SK-N-SH treated with all-trans-retinoic acid at 6 μM for 48 hours (cell line): ENCODE results near the gene SLC10A1.

Source experiments
- ATAC-seq: fragments of 200-7000 bp; cut with Tn5 transposase; 3 replicates; pipeline ENCODE4 v1.9.1; 2020; ENCODE audit warnings: mild to moderate bottlenecking, moderate library complexity
- ARNTL ChIP-seq: fragments of 450-650 bp; formaldehyde crosslinking; IDR thresholded peaks from 2 replicates; pipeline ENCODE4 v1.5.0; 2020; ENCODE audit warnings: low read depth, mild to moderate bottlenecking, moderate library complexity, borderline replicate concordance
- BACH2 ChIP-seq: fragments of 250-450 bp; sonication (Bioruptor Pico); IDR thresholded peaks from 2 replicates; pipeline ENCODE4 v1.9.0; 2021; ENCODE audit warnings: mild to moderate bottlenecking, borderline replicate concordance
- CSDC2 ChIP-seq: fragments of 250-450 bp; sonication (Bioruptor Pico); IDR thresholded peaks from 2 replicates; pipeline ENCODE4 v1.5.0; 2020; ENCODE audit warnings: mild to moderate bottlenecking, moderate library complexity
- ESRRG ChIP-seq: fragments of 250-450 bp; sonication (Bioruptor Pico); IDR thresholded peaks from 2 replicates; pipeline ENCODE4 v1.6.1; 2021; ENCODE audit warnings: mild to moderate bottlenecking
- ISL1 ChIP-seq: fragments of 250-450 bp; sonication (Bioruptor Pico); IDR thresholded peaks from 2 replicates; pipeline ENCODE4 v2.1.2; 2022; ENCODE audit warnings: mild to moderate bottlenecking, moderate library complexity
- OSR1 ChIP-seq: fragments of 250-450 bp; sonication (Bioruptor Pico); IDR thresholded peaks from 2 replicates; pipeline ENCODE4 v1.8.0; 2022; ENCODE audit warnings: moderate library complexity, mild to moderate bottlenecking, inconsistent platforms
- PPARA ChIP-seq: fragments of 250-450 bp; sonication (Bioruptor Pico); IDR thresholded peaks from 2 replicates; pipeline ENCODE4 v1.5.0; 2020; ENCODE audit warnings: mild to moderate bottlenecking, borderline replicate concordance
- SNAI2 ChIP-seq: fragments of 250-450 bp; sonication (Bioruptor Pico); IDR thresholded peaks from 2 replicates; pipeline ENCODE4 v1.5.0; 2020; ENCODE audit warnings: mild to moderate bottlenecking, moderate library complexity
- TCF4 ChIP-seq: fragments of 250-450 bp; sonication (Bioruptor Pico); IDR thresholded peaks from 2 replicates; pipeline ENCODE4 v1.8.0; 2021; ENCODE audit warnings: mild to moderate bottlenecking, moderate library complexity, borderline replicate concordance
- TOX ChIP-seq: fragments of 250-450 bp; sonication (Bioruptor Pico); IDR thresholded peaks from 2 replicates; pipeline ENCODE4 v1.8.0; 2021; ENCODE audit warnings: mild to moderate bottlenecking, moderate library complexity, borderline replicate concordance
- ZFP3 ChIP-seq: fragments of 250-450 bp; sonication (Bioruptor Pico); IDR thresholded peaks from 2 replicates; pipeline ENCODE4 v1.5.0; 2020; ENCODE audit warnings: mild to moderate bottlenecking, moderate library complexity
- ZFP30 ChIP-seq: fragments of 450-650 bp; formaldehyde crosslinking; IDR thresholded peaks from 2 replicates; pipeline ENCODE4 v1.5.0; 2022; ENCODE audit warnings: mild to moderate bottlenecking, moderate library complexity
- ZNF565 ChIP-seq: fragments of 450-650 bp; formaldehyde crosslinking; conservative IDR thresholded peaks from 2 replicates; pipeline ENCODE4 v1.5.0; 2020; ENCODE audit warnings: low read depth, mild to moderate bottlenecking, moderate library complexity
- ZNF70 ChIP-seq: fragments of 450-650 bp; formaldehyde crosslinking; IDR thresholded peaks from 2 replicates; pipeline ENCODE4 v1.5.0; 2020; ENCODE audit warnings: mild to moderate bottlenecking, moderate library complexity
- ZNF8 ChIP-seq: fragments of 450-650 bp; formaldehyde crosslinking; IDR thresholded peaks from 2 replicates; pipeline ENCODE4 v1.5.0; 2020; ENCODE audit warnings: mild to moderate bottlenecking, moderate library complexity
- TF ChIP-seq, protein P1 (sequence below): fragments of 250-450 bp; sonication (Bioruptor Pico); IDR thresholded peaks from 2 replicates; pipeline ENCODE4 v1.5.1; 2021; ENCODE audit warnings: mild to moderate bottlenecking, moderate library complexity
- TF ChIP-seq, protein P2 (sequence below): fragments of 250-450 bp; sonication (Bioruptor Pico); IDR thresholded peaks from 2 replicates; pipeline ENCODE4 v1.5.0; 2020; ENCODE audit warnings: mild to moderate bottlenecking, moderate library complexity
- TF ChIP-seq, protein P3 (sequence below): fragments of 250-450 bp; sonication (Bioruptor Pico); IDR thresholded peaks from 2 replicates; pipeline ENCODE4 v1.5.1; 2020; ENCODE audit warnings: low read depth, mild to moderate bottlenecking, moderate library complexity
- TF ChIP-seq, protein P4 (sequence below): fragments of 250-450 bp; sonication (Bioruptor Pico); IDR thresholded peaks from 2 replicates; pipeline ENCODE4 v1.8.0; 2021; ENCODE audit warnings: low read depth, mild to moderate bottlenecking, moderate library complexity, borderline replicate concordance
- TF ChIP-seq, protein P5 (sequence below): fragments of 250-450 bp; sonication (Bioruptor Pico); IDR thresholded peaks from 2 replicates; pipeline ENCODE4 v1.8.0; 2020; ENCODE audit warnings: mild to moderate bottlenecking, moderate library complexity, borderline replicate concordance

SLC10A1 gene

DNA sequence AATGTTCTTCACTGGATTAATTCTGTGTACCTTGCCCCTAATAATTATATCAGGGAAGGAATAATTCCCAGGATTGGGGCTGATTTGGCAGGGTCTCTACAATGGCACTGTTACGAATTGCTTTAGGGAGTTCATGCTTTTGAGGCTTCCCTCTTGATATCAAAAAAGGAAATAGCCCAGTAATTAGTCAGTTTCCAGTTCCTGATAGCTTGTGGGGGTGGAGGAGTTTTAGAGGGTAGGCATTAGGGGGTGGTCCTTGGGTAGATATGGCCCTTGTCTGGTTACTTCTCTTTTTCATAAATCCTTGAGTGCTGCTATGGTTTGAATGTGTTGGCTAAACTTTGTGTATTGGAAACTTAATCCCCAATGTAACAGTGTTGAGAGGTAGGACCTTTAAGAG lies 36.2 kb downstream of the SLC10A1 start:
- ATAC-seq, result no peak
- TF ChIP-seq CSDC2 (CRISPR knock-in tag) (no peak), OSR1 (CRISPR knock-in tag) (no peak), ISL1 (no peak), ZFP3 (CRISPR knock-in tag) (no peak), ARNTL (CRISPR knock-in tag) (no peak), BACH2 (no peak), ESRRG (CRISPR knock-in tag) (no peak), ZNF8 (CRISPR knock-in tag) (no peak)
- TF ChIP-seq, protein P1, sequence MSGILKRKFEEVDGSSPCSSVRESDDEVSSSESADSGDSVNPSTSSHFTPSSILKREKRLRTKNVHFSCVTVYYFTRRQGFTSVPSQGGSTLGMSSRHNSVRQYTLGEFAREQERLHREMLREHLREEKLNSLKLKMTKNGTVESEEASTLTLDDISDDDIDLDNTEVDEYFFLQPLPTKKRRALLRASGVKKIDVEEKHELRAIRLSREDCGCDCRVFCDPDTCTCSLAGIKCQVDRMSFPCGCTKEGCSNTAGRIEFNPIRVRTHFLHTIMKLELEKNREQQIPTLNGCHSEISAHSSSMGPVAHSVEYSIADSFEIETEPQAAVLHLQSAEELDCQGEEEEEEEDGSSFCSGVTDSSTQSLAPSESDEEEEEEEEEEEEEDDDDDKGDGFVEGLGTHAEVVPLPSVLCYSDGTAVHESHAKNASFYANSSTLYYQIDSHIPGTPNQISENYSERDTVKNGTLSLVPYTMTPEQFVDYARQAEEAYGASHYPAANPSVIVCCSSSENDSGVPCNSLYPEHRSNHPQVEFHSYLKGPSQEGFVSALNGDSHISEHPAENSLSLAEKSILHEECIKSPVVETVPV (CRISPR knock-in tag), result no peak
- TF ChIP-seq, protein P2, sequence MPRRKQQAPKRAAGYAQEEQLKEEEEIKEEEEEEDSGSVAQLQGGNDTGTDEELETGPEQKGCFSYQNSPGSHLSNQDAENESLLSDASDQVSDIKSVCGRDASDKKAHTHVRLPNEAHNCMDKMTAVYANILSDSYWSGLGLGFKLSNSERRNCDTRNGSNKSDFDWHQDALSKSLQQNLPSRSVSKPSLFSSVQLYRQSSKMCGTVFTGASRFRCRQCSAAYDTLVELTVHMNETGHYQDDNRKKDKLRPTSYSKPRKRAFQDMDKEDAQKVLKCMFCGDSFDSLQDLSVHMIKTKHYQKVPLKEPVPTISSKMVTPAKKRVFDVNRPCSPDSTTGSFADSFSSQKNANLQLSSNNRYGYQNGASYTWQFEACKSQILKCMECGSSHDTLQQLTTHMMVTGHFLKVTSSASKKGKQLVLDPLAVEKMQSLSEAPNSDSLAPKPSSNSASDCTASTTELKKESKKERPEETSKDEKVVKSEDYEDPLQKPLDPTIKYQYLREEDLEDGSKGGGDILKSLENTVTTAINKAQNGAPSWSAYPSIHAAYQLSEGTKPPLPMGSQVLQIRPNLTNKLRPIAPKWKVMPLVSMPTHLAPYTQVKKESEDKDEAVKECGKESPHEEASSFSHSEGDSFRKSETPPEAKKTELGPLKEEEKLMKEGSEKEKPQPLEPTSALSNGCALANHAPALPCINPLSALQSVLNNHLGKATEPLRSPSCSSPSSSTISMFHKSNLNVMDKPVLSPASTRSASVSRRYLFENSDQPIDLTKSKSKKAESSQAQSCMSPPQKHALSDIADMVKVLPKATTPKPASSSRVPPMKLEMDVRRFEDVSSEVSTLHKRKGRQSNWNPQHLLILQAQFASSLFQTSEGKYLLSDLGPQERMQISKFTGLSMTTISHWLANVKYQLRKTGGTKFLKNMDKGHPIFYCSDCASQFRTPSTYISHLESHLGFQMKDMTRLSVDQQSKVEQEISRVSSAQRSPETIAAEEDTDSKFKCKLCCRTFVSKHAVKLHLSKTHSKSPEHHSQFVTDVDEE (CRISPR knock-in tag), result no peak
- TF ChIP-seq, protein P3, sequence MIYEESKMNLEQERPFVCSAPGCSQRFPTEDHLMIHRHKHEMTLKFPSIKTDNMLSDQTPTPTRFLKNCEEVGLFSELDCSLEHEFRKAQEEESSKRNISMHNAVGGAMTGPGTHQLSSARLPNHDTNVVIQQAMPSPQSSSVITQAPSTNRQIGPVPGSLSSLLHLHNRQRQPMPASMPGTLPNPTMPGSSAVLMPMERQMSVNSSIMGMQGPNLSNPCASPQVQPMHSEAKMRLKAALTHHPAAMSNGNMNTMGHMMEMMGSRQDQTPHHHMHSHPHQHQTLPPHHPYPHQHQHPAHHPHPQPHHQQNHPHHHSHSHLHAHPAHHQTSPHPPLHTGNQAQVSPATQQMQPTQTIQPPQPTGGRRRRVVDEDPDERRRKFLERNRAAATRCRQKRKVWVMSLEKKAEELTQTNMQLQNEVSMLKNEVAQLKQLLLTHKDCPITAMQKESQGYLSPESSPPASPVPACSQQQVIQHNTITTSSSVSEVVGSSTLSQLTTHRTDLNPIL (CRISPR knock-in tag), result no peak

DNA sequence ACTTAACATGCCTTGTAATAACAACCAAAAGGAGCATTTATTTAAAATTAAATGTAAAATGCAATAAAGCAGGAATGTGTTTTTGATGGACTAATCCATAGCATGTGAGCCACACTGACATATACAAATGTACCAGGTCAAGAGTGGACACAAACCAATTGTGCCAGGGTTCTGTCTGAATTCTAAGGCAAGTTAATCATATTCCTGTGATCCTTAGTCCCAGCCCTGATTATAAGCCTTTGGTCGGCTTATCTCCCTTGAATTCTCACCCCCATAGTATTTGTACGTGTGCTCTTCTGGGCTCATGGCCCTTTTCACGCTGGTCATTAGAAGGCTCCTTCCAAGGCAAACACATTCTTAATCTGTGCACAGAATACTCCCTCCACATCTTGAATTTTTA lies 40.7 kb downstream of the SLC10A1 start:
- no peak for ATAC-seq
- TF ChIP-seq SNAI2 (no peak), ZNF565 (CRISPR knock-in tag) (no peak), TOX (no peak), CSDC2 (CRISPR knock-in tag) (no peak), OSR1 (CRISPR knock-in tag) (no peak), PPARA (CRISPR knock-in tag) (no peak), BACH2 (no peak), ARNTL (CRISPR knock-in tag) (no peak), ISL1 (no peak), ZFP30 (CRISPR knock-in tag) (no peak), TCF4 (no peak), ESRRG (CRISPR knock-in tag) (no peak), ZNF70 (CRISPR knock-in tag) (no peak), ZFP3 (CRISPR knock-in tag) (no peak)
- TF ChIP-seq, protein P4, sequence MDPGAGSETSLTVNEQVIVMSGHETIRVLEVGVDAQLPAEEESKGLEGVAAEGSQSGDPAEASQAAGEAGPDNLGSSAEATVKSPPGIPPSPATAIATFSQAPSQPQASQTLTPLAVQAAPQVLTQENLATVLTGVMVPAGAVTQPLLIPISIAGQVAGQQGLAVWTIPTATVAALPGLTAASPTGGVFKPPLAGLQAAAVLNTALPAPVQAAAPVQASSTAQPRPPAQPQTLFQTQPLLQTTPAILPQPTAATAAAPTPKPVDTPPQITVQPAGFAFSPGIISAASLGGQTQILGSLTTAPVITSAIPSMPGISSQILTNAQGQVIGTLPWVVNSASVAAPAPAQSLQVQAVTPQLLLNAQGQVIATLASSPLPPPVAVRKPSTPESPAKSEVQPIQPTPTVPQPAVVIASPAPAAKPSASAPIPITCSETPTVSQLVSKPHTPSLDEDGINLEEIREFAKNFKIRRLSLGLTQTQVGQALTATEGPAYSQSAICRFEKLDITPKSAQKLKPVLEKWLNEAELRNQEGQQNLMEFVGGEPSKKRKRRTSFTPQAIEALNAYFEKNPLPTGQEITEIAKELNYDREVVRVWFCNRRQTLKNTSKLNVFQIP (CRISPR knock-in tag), result no peak
- TF ChIP-seq, protein P2 (CRISPR knock-in tag), result no peak

DNA sequence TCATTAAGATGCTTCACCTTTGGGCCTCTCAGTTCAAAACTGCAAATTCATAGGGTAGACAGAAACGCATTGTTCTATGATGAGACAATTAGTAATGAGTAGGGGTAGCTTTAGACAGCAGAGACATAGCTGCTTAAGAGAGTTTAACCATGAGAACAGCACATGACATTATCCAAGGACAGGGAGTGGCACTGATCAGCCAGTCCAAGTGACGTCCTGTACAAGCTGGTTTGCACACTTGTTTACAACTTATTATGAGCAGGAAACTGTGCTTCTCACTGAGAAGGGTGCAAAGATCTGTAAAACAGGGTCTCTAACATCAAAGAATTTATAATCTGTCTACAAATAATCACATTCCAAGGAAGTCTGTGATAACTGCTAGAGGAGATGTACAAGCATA lies 41.3 kb downstream of the SLC10A1 start:
- no peak for TF ChIP-seq ZNF8 (CRISPR knock-in tag)
- no peak for TF ChIP-seq ZNF70 (CRISPR knock-in tag)
- ATAC-seq, result no peak

DNA sequence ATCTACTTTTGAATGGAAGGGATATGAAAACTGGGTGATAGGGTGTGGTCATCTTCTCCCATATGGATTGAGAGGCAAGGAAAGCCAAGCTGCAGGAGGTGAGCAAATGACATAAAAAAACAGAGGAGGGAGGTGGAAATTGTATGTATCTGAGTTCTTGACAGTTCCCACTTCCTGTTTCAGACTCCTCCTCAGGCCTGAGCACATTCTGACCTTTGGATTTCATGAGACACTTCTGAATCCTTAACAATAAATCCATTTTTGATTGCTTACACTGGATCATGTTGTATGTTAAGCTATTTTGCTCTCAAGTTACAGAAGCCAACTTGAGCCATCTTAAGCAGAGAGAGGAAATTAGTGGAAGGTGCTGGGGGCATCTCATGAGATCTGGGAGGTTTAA lies 41.7 kb downstream of the SLC10A1 start:
- no peak for ATAC-seq
- TF ChIP-seq, protein P5, sequence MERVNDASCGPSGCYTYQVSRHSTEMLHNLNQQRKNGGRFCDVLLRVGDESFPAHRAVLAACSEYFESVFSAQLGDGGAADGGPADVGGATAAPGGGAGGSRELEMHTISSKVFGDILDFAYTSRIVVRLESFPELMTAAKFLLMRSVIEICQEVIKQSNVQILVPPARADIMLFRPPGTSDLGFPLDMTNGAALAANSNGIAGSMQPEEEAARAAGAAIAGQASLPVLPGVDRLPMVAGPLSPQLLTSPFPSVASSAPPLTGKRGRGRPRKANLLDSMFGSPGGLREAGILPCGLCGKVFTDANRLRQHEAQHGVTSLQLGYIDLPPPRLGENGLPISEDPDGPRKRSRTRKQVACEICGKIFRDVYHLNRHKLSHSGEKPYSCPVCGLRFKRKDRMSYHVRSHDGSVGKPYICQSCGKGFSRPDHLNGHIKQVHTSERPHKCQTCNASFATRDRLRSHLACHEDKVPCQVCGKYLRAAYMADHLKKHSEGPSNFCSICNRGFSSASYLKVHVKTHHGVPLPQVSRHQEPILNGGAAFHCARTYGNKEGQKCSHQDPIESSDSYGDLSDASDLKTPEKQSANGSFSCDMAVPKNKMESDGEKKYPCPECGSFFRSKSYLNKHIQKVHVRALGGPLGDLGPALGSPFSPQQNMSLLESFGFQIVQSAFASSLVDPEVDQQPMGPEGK (CRISPR knock-in tag), result no peak
- TF ChIP-seq SNAI2, result no peak
- no peak for TF ChIP-seq ZNF565 (CRISPR knock-in tag)
- no peak for TF ChIP-seq ZNF8 (CRISPR knock-in tag)
- TF ChIP-seq, protein P1 (CRISPR knock-in tag), result no peak
